H9 (cell line): ENCODE data around the gene MAP2K7. TPM values are rescaled to one million over a fixed set of nuclear protein-coding genes. Genes with fewer than 3 reads are reported as not detected.

Source experiments
- DNase-seq: peaks from one replicate; pipeline ENCODE4 v3.0.0-alpha.2; 2017
- H2AFZ ChIP-seq: one replicate; pipeline ENCODE4 v1.6.1; 2013; ENCODE audit warnings: mild to moderate bottlenecking, low read length, control low read depth, moderate library complexity
- H2AK5ac ChIP-seq: 2 replicates; pipeline ENCODE4 v1.6.1; 2013; ENCODE audit warnings: low read length, control low read depth, mixed read lengths; ENCODE audit not compliant: insufficient read length
- H2BK120ac ChIP-seq: one replicate; pipeline ENCODE4 v1.6.1; 2013; ENCODE audit warnings: low read depth, mild to moderate bottlenecking, low read length, control low read depth, inconsistent platforms; ENCODE audit not compliant: poor library complexity, severe bottlenecking
- H2BK12ac ChIP-seq: 2 replicates; pipeline ENCODE4 v1.6.1; 2013; ENCODE audit warnings: low read length, control low read depth, mixed read lengths, low read depth; ENCODE audit not compliant: insufficient read length
- H2BK15ac ChIP-seq: 2 replicates; pipeline ENCODE4 v1.6.1; 2013; ENCODE audit warnings: low read depth, low read length, control low read depth
- H2BK20ac ChIP-seq: one replicate; pipeline ENCODE4 v1.6.1; 2013; ENCODE audit warnings: low read depth, mild to moderate bottlenecking, low read length, control low read depth, inconsistent platforms; ENCODE audit not compliant: poor library complexity, severe bottlenecking
- H2BK5ac ChIP-seq: 2 replicates; pipeline ENCODE4 v1.6.1; 2013; ENCODE audit warnings: low read length, control low read depth, mixed read lengths; ENCODE audit not compliant: insufficient read length
- H3K14ac ChIP-seq: 2 replicates; pipeline ENCODE4 v1.6.1; 2013; ENCODE audit warnings: low read length, control low read depth; ENCODE audit not compliant: insufficient read depth
- H3K18ac ChIP-seq: 2 replicates; pipeline ENCODE4 v1.6.1; 2013; ENCODE audit warnings: low read depth, mild to moderate bottlenecking, mixed read lengths, low read length, control low read depth; ENCODE audit not compliant: insufficient read length
- H3K23ac ChIP-seq: 2 replicates; pipeline ENCODE4 v1.6.1; 2013; ENCODE audit warnings: low read length, control low read depth, mixed read lengths, low read depth; ENCODE audit not compliant: insufficient read length
- H3K23me2 ChIP-seq: 2 replicates; pipeline ENCODE4 v1.6.1; 2013; ENCODE audit warnings: low read depth, mild to moderate bottlenecking, mixed read lengths, low read length, control low read depth; ENCODE audit not compliant: insufficient read length, poor library complexity, severe bottlenecking
- H3K27ac ChIP-seq: 2 replicates; pipeline ENCODE4 v1.5.1; 2013; ENCODE audit warnings: low read length, control low read depth, mixed read lengths, low read depth; ENCODE audit not compliant: insufficient read length
- H3K27me3 ChIP-seq: 2 replicates; pipeline ENCODE4 v1.6.1; 2013; ENCODE audit warnings: low read length, control low read depth, inconsistent platforms; ENCODE audit not compliant: insufficient read depth
- H3K4ac ChIP-seq: 2 replicates; pipeline ENCODE4 v1.6.1; 2013; ENCODE audit warnings: low read depth, mild to moderate bottlenecking, control low read depth, inconsistent platforms, low read length, moderate library complexity
- H3K4me1 ChIP-seq: 2 replicates; pipeline ENCODE4 v1.6.1; 2013; ENCODE audit warnings: low read length, control low read depth, inconsistent platforms; ENCODE audit not compliant: insufficient read depth
- H3K4me2 ChIP-seq: 2 replicates; pipeline ENCODE4 v1.6.1; 2013; ENCODE audit warnings: low read length, control low read depth, mixed read lengths; ENCODE audit not compliant: insufficient read length, insufficient read depth
- H3K56ac ChIP-seq: 2 replicates; pipeline ENCODE4 v1.6.1; 2013; ENCODE audit warnings: low read depth, mild to moderate bottlenecking, mixed read lengths, low read length, control low read depth; ENCODE audit not compliant: insufficient read length
- H3K79me1 ChIP-seq: 2 replicates; pipeline ENCODE4 v1.6.1; 2013; ENCODE audit warnings: low read depth, mild to moderate bottlenecking, moderate library complexity, low read length, control low read depth, inconsistent platforms; ENCODE audit not compliant: insufficient read depth, poor library complexity, severe bottlenecking
- H3K79me2 ChIP-seq: 2 replicates; pipeline ENCODE4 v1.6.1; 2013; ENCODE audit warnings: low read length, control low read depth, inconsistent platforms; ENCODE audit not compliant: insufficient read depth
- H3K9ac ChIP-seq: 2 replicates; pipeline ENCODE4 v1.6.1; 2013; ENCODE audit warnings: low read length, control low read depth, mixed read lengths; ENCODE audit not compliant: insufficient read length; ENCODE audit errors: extremely low read depth
- H3K9me3 ChIP-seq: one replicate; pipeline ENCODE4 v1.6.1; 2013; ENCODE audit warnings: low read depth, low read length, inconsistent platforms; ENCODE audit not compliant: control insufficient read depth
- H3T11ph ChIP-seq: one replicate; pipeline ENCODE4 v1.6.1; 2013; ENCODE audit warnings: mild to moderate bottlenecking, low read length, control low read depth, inconsistent platforms
- H4K20me1 ChIP-seq: one replicate; pipeline ENCODE4 v1.6.1; 2013; ENCODE audit not compliant: control insufficient read depth, insufficient read length, insufficient read depth
- H4K5ac ChIP-seq: 2 replicates; pipeline ENCODE4 v1.6.1; 2013; ENCODE audit warnings: low read depth, mild to moderate bottlenecking, mixed read lengths, low read length, control low read depth; ENCODE audit not compliant: insufficient read length
- H4K8ac ChIP-seq: replicated peaks from 2 replicates; pipeline ENCODE4 v1.6.1; 2013; ENCODE audit warnings: low read length, control low read depth, mixed read lengths, low read depth; ENCODE audit not compliant: insufficient read length
- H4K91ac ChIP-seq: 2 replicates; pipeline ENCODE4 v1.6.1; 2013; ENCODE audit warnings: low read depth, mild to moderate bottlenecking, moderate library complexity, mixed read lengths, low read length, control low read depth; ENCODE audit not compliant: insufficient read length
- H3K27ac Mint-ChIP-seq, 3 experiments: 2 replicates in 2 of 3; 3 replicates in 1 of 3; pipeline ENCODE4 v1.8.0; 2020 to 2021; ENCODE audit warnings: mixed read lengths in 3 of 3, mild to moderate bottlenecking in 1 of 3, moderate library complexity in 1 of 3
- H3K27me3 Mint-ChIP-seq: 2 replicates; pipeline ENCODE4 v1.8.0; 2021; ENCODE audit warnings: low read depth, mild to moderate bottlenecking, moderate library complexity, mixed read lengths
- H3K36me3 Mint-ChIP-seq, 3 experiments: 2 replicates in 2 of 3; 3 replicates in 1 of 3; pipeline ENCODE4 v1.8.0; 2020 to 2021; ENCODE audit warnings: low read depth in 3 of 3, mixed read lengths in 3 of 3; ENCODE audit not compliant: insufficient read depth in 1 of 3
- H3K4me1 Mint-ChIP-seq, 2 experiments: 2 replicates each; pipeline ENCODE4 v1.8.0; 2020; ENCODE audit warnings: mixed read lengths in 2 of 2
- H3K4me3 Mint-ChIP-seq, 2 experiments: 2 replicates in 1 of 2; 3 replicates in 1 of 2; pipeline ENCODE4 v1.8.0; 2020 to 2021; ENCODE audit warnings: mild to moderate bottlenecking in 2 of 2, mixed read lengths in 2 of 2, moderate library complexity in 1 of 2
- H3K9me3 Mint-ChIP-seq, 2 experiments: 2 replicates in 1 of 2; 3 replicates in 1 of 2; pipeline ENCODE4 v1.8.0; 2020; ENCODE audit warnings: mild to moderate bottlenecking in 2 of 2, mixed read lengths in 2 of 2, moderate library complexity in 1 of 2
- WGBS: extraction: QIAGEN DNeasy Blood & Tissue Kit; methylation state at CpG from one replicate; pipeline ENCODE4 v1.1.7; 2013; ENCODE audit warnings: missing lambda C conversion rate, low lambda C conversion rate, mixed read lengths; ENCODE audit not compliant: insufficient read length; ENCODE audit errors: extremely low coverage; 5-methylcytosine and 5-hydroxymethylcytosine counted together
- total RNA-seq: library from RNA; stranded (reverse); gene quantifications from 2 replicates; pipeline ENCODE4 v1.2.1, GENCODE V29; 2021
- TF ChIP-seq, protein P1 (sequence below): fragments of 200-600 bp; sonication (generic); conservative IDR thresholded peaks from 3 replicates; pipeline ENCODE4 v1.8.0; 2021; ENCODE audit warnings: antibody characterized with exemption, mild to moderate bottlenecking

MAP2K7 gene
- total RNA-seq, 1 experiment from 2014 or later: 48.1 TPM

DNA sequence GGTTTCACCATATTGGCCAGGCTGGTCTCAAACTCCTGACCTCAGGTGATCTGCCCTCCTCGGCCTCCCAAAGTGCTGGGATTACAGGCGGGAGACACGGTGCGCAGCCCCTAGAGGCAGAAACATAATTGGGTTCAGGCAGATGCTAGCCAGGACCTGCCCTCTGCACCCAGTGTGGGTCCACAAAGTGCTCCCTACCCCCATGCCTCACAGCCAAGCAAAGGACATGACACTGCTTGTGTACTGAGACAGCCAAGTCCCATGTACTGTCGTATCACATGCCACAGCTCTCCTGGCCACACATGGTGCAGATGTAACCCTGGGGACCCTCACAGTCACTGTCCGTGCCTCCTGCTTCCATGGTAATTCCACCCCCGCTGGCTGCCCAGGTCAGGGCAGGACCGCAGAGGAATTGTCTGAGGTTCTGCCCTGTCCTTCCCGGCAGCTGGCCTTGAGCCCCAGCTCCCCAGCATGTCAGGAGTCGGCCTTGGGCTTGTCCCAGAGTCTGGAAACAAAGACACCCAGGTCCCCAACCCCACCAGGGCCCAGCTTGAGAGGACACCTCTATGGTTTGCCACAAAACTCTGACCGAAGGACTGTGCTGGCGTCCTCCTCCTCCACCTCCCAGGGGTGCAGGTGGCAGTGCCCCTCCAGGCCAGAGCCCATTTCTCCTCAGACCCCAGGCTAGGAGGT, 37.1 kb upstream of the MAP2K7 start:
- no peak overlapping the region for H3K18ac ChIP-seq
- TF ChIP-seq, protein P1, sequence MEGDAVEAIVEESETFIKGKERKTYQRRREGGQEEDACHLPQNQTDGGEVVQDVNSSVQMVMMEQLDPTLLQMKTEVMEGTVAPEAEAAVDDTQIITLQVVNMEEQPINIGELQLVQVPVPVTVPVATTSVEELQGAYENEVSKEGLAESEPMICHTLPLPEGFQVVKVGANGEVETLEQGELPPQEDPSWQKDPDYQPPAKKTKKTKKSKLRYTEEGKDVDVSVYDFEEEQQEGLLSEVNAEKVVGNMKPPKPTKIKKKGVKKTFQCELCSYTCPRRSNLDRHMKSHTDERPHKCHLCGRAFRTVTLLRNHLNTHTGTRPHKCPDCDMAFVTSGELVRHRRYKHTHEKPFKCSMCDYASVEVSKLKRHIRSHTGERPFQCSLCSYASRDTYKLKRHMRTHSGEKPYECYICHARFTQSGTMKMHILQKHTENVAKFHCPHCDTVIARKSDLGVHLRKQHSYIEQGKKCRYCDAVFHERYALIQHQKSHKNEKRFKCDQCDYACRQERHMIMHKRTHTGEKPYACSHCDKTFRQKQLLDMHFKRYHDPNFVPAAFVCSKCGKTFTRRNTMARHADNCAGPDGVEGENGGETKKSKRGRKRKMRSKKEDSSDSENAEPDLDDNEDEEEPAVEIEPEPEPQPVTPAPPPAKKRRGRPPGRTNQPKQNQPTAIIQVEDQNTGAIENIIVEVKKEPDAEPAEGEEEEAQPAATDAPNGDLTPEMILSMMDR: peak; percentile 23; the same call in 1 of the 3 replicates
- peaks cover 4% of the 10 kb centered on the region; the same call in 1 of the 2 replicates for H3K27me3 ChIP-seq
- H2BK5ac ChIP-seq: no peak overlapping the region
- H3K36me3 Mint-ChIP-seq: peaks cover 0 to 6% (median 2%) of the 10 kb centered on the region in 3 experiments; a peak in 2 of 7 replicates
- no peak overlapping the region for H3K23ac ChIP-seq
- no peaks in the 10 kb centered on the region; the same call in 1 of the 2 replicates for H3K4me1 ChIP-seq
- no CpG with 5 or more reads among the region's 12 CpGs for WGBS
- no peak overlapping the region for H4K5ac ChIP-seq
- H2AFZ ChIP-seq: no peak overlapping the region
- H2BK15ac ChIP-seq: no peak overlapping the region
- H3K4me2 ChIP-seq: no peak overlapping the region
- no peaks in the 10 kb centered on the region for H3K9me3 ChIP-seq
- H3K27me3 Mint-ChIP-seq: peaks cover 45% of the 10 kb centered on the region
- H3K4ac ChIP-seq: no peak overlapping the region
- peaks cover 25% of the 10 kb centered on the region for H3K23me2 ChIP-seq
- no peak overlapping the region for H3K27ac ChIP-seq
- no peak overlapping the region; the same call in 1 of the 2 replicates for H3K14ac ChIP-seq
- H2AK5ac ChIP-seq: no peak overlapping the region
- no peak overlapping the region for H3T11ph ChIP-seq
- H3K27ac Mint-ChIP-seq: no peak overlapping the region
- no peaks in the 10 kb centered on the region for H3K79me2 ChIP-seq
- H2BK12ac ChIP-seq: no peak overlapping the region
- DNase-seq: no peak
- no peak overlapping the region for H4K8ac ChIP-seq
- H3K79me1 ChIP-seq: no peaks in the 10 kb centered on the region
- H2BK20ac ChIP-seq: no peak overlapping the region
- H4K20me1 ChIP-seq: peaks cover 6% of the 10 kb centered on the region
- no peak overlapping the region for H2BK120ac ChIP-seq
- no peak overlapping the region for H3K56ac ChIP-seq
- H4K91ac ChIP-seq: no peak overlapping the region
- H3K9ac ChIP-seq: no peak overlapping the region
- H3K9me3 Mint-ChIP-seq: no peaks in the 10 kb centered on the region
- H3K4me1 Mint-ChIP-seq: peaks cover 11 to 37% of the 10 kb centered on the region in 2 experiments
- no peak overlapping the region for H3K4me3 Mint-ChIP-seq
